A172 (cell line): ENCODE data around the gene GRIA3. TPM values are rescaled to one million over a fixed set of nuclear protein-coding genes. Genes with fewer than 3 reads are reported as not detected.

Experiments used
- DNase-seq: peaks from one replicate; pipeline ENCODE4 v3.0.0-alpha.2; 2015; ENCODE audit warnings: low spot score
- total RNA-seq: library from RNA; depleted of rRNA; stranded (reverse); fragments of >200 nt; shearing (Covaris generic); gene quantifications from 2 replicates; pipeline ENCODE4 v1.2.3, GENCODE V29; 2014; rRNA removed

GRIA3 gene
- total RNA-seq, result not detected in 2 replicates

GRCh38 chrX:123184219-123184865 is at the start of gene GRIA3:
GRIA3 (plus strand) TSS chrX:123184278; CDS start chrX:123184536, 258 bp downstream.
- no peak for DNase-seq

- DNase-seq, result no peak
These were observed 45.6 kb upstream of the GRIA3 start for GRCh38 chrX:123138473-123138872.

GRCh38 chrX:123140454-123140853 is 43.6 kb upstream of the GRIA3 start:
- no peak for DNase-seq

- no peak for DNase-seq
These were observed 43.2 kb upstream of the GRIA3 start for GRCh38 chrX:123140904-123141303.

GRCh38 chrX:123153846-123154335 is 30.2 kb upstream of the GRIA3 start:
- peak; percentile 15 for DNase-seq

- DNase-seq, result peak; percentile 10
These were observed 28.8 kb upstream of the GRIA3 start for GRCh38 chrX:123155327-123155726.

- no peak for DNase-seq
These were observed 26.5 kb upstream of the GRIA3 start for GRCh38 chrX:123157586-123157985.

GRCh38 chrX:123159403-123159802 is 24.7 kb upstream of the GRIA3 start:
- no peak for DNase-seq

GRCh38 chrX:123167621-123168020 is 16.5 kb upstream of the GRIA3 start:
- DNase-seq, result no peak

- DNase-seq, result peak; percentile 31
These were observed 14.7 kb upstream of the GRIA3 start for GRCh38 chrX:123169247-123169901.

- DNase-seq, result no peak
These were observed 13.5 kb upstream of the GRIA3 start for GRCh38 chrX:123170546-123170945.

GRCh38 chrX:123171781-123172180 is 12.3 kb upstream of the GRIA3 start:
- peak; percentile 9 for DNase-seq

- no peak for DNase-seq
These were observed 11.2 kb upstream of the GRIA3 start for GRCh38 chrX:123172869-123173268.

- DNase-seq, result no peak
These were observed 10.2 kb upstream of the GRIA3 start for GRCh38 chrX:123173833-123174232.

- DNase-seq, result no peak
These were observed 8.5 kb upstream of the GRIA3 start for GRCh38 chrX:123175366-123176122.

GRCh38 chrX:123181233-123181914 is 2.7 kb upstream of the GRIA3 start:
- DNase-seq, result no peak

- no peak for DNase-seq
These were observed 793 bp downstream of the GRIA3 start for GRCh38 chrX:123184866-123185276.

- no peak for DNase-seq
These were observed 1.6 kb downstream of the GRIA3 start for GRCh38 chrX:123185721-123186120.

GRCh38 chrX:123186801-123187200 is 2.7 kb downstream of the GRIA3 start:
- no peak for DNase-seq

- DNase-seq, result no peak
These were observed 4.0 kb downstream of the GRIA3 start for GRCh38 chrX:123188081-123188480.

- DNase-seq, result no peak
These were observed 5.3 kb downstream of the GRIA3 start for GRCh38 chrX:123189338-123189737.

- DNase-seq, result no peak
These were observed 6.0 kb downstream of the GRIA3 start for GRCh38 chrX:123190096-123190495.
